ENCODE data around the gene AUH. TPM values are rescaled to one million over a fixed set of nuclear protein-coding genes. Genes with fewer than 3 reads are reported as not detected.

Gene AUH
- polyA plus RNA-seq, 1 donor = 15.0 TPM

DNA sequence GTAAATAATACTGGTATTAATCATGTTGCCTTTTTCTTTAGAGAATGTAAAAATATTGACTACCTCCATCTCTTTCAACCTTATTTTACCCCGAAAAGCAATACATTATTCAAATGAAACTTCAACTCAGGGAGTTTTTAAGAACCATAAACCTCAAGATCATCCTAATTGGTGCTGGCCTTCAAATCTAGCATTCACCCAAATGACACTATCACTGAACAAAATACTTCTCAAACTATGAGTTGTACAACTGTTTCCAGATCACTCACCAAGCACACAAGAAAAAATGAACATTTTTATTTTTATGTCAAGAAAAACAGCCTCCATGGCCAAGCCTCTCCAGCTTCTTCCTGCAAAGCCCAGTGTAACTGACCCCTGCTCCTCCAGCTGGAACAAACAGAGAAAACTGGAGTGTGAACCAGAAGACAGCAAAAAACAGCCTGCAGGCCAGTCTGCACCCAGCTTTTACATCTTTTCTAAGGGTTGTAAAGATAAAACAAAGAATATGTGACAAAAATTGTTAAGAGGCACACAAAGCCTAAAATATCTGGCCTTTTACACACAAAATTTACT lies 21.2 kb downstream of the AUH start:
- DNase-seq (ENCODE audit: low read depth) = no peak

DNA sequence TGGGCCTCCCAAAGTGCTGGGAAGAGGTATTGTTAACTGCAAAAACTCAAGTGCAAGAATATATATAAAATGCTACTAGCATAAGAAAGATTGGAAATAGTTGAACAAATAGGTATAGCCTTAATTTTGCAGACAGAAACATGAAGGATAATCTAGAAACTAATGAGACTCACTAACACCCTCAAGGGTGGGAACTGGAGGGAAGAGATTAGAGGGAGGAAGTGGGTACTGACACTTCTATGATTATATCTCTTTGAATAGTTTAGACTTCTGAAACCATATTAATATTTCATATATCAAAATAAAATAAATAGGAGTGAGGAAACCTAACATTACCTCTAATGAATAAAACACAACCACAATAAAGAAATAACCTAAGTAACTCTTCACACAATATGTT lies 23.0 kb downstream of the AUH start:
- no peak for DNase-seq (ENCODE audit: low read depth)

DNA sequence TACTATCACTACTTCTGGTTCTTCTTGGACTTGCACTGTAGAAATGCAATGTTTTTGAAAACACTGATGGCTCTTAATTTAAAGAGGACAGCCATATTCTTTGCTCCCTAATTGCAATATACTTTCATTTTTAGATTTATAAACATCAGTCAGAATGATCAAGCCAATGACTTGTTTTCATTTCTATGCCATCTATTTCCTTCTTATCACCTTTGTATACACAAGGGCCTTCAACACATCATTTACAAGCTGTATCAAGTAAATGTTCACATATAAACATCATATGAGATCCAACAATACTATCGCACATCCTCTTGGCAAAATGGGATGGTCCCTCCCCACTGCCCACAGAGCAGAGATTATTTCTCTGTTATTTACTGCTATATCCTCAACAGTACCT lies 24.9 kb downstream of the AUH start:
- DNase-seq (ENCODE audit: low read depth) = no peak

DNA sequence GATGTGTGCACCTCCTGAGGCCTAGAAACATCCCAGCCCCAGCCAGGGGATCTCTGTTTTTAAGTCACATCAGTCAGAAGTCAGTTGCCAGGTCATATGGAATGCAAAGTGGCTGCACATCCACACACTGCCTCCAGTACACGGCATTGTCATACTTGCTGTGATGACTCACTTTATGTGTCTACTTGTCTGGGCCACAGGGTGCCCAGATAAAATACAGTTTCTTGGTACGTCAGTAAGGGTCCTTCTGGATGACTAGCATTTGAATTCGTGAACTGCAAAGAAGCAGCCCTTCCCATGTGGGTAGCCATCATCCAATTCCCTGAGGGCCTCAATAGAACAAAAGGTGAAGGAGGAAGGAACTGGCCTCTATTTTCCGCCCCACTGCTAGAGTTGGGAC lies 27.7 kb downstream of the AUH start:
- DNase-seq (ENCODE audit: low read depth) = no peak

DNA sequence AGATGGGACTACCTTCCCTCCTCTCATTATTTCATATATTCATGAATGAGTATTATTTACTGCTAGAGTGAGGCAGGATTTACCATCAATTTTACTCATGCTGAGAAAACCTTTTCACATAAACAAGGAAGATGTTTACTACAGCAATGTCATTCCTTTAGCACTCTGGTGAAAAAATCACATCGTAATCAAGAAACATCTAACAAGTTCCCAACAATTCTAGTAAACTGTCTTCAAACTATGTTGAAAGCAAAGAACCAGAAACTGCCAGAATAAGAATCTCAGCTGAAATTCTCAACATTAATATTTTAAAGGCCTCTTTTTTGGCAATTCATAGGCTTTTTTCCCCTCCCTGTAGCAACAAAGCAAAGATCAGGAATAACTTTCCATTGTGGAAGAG lies 28.2 kb downstream of the AUH start:
- no peak for DNase-seq (ENCODE audit: low read depth)

DNA sequence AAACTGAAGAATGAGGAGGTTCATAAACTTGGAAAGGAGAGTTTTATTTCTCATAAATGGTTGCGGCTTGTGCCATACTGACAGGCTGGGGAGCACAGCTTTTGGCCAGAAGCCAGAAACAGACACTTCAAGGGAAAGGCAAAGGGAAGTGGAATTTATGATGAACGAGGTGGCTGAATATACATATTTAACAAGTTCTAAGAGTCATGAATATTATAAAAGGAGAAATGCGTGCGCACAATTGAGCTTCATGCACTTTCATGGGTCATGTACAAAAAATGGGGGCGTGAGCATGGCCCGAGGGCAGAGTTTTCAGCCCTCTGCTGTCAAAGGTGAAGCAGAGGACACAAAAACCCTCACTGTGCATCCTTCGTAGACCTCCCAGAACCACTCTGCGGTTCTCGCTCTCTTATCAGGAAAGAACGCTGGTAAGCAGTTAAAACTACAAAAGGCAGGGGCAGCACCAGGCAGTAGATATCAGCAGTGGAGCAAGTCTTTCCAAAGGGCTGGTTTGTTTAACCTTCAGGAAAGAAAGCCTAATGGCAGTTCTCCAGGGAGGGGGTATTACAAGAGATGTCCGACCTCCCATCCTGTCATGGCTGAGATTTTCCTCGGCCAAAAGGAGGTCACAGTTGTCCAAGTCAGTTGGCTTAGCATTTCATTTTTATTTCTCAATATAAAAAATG lies 29.0 kb downstream of the AUH start:
- DNase-seq (ENCODE audit: low read depth) = no peak

DNA sequence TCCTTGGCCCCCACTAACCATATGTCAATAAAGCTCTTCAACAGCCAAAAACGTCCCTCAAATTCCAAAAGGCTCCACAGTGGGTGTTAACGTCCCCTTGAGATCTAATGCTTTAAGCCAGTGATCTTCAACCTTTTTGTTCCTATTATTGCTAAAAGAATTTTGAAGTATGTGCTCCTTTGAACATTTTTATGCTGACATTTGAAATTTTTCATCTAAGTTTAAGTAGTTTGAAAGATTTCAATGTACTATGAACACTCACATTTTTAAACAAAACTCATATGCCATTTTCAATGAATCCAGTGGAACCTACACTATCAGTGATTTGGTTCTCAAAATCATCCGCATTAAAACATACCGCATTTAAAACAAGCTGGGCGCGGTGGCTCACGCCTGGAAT lies 29.9 kb downstream of the AUH start:
- DNase-seq (ENCODE audit: low read depth) = no peak

DNA sequence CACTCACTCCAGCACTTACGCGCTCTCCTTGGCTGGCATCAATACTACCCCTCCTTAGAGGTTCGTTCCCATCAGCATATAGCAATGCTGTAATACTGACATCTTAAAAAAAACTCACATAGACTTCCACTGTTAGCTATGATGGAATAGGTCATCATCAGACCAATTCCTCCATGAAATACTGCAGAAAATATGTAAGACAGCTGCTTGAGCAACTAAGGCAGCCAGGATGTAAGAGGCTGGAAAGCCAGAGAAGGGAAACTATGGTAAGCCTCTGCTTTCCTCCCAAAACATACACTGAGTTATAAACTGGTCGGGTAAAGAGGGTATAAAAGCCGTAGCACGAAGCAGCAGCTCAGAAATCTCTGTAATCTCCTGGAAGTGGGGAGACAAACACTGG lies 33.5 kb downstream of the AUH start:
- no peak for DNase-seq (ENCODE audit: low read depth)

DNA sequence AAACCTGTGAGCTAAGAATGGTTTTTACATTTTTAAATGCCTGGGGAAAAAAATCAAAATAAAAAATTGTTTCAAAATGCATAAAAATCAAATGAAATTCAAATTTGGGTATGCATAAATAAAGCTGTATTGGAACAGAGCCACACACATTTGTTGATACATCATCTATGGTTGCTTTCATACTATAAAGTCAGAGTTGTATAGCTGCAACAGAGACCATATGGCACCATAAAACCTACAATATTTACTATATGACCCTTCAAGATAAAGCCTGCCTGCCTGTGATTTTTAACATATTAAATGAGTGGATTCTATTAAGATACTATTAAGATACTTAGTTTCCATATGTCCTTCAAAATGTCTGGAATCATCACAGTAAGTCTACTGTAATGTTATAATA lies 40.0 kb downstream of the AUH start:
- DNase-seq (ENCODE audit: low read depth) = no peak

DNA sequence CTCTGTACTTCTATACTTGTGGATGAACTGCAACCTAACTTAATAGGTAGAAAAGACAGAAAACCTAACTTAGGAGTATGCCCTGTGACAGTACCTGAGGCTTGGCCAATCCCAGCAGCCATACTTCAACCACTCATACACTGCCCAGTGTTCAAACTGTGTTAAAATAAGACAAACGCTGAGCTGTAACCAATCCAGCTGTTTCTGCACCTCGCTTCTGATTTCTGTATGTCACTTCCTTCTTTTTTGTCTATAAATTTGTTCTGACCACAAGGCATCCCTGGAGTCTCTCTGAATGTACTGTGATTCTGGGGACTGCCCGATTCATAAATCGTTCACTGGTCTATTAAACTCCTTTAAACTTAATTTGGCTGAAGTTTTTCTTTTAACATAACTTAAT lies 41.4 kb downstream of the AUH start:
- DNase-seq (ENCODE audit: low read depth) = no peak

DNA sequence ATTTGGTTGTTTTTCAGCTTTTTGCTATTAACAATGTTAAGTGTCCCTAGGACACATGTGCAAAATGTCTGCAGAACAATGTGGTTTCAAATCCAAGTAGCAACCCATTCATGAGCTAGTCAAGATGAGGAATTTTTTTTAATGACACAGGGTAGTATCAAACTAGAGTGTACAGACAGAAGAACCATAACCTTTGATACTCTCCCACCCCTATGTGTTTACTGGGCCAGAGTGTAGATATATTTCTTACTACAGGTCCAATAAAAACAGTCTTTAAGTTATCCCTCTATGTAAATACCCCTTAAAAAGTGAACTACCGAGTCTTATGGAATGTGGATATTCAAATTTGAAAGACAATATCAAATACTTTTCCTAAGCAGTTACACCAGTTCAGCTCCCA lies 45.6 kb downstream of the AUH start:
- no peak for DNase-seq (ENCODE audit: low read depth)

DNA sequence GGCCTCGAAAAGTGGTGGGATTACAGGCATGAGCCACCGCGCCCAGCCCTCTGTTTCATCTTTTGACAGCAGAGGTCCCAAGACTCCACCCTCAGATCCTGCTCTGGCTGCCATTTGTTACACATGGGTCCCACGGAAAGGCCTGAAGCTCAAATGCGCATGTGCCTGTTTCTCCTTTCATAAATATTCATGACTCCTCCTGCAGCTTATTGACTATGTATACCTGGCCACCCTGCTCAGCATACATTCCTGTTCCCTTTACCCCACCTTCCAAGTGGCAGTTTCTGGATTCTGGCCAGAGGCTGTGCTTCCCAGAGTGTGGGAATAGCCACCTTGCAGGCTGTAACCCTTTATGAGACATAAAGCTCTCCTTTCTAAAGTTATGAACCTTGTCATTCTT lies 46.5 kb downstream of the AUH start:
- no peak for DNase-seq (ENCODE audit: low read depth)

DNA sequence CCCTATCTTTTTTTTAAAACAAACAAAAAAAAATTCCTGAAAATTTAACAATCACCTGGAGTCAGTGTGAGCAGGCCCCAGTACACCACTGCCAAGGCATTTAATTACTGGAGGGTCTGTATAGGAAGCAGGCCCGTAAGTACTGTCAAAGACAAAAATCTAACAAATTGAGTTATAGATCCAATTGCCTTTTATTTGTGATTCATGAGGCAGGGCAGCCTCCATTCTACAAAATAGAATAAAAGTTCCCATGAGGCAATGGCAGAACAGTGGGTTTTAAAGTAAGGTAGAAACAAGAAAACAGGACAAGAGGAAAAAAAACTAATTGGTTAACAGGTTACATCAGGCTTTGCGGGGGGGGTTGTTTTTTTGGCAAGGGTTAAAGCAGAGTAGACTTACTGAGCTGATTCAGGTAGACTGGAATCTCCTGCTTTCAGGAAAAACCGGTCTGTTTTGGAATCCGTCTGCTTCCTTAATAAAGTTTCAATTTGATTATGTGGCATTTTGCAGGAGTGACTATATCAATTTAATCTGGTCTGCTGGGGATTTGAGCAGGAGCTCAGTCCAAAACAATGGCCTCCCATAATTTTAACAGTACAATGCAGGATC lies 48.9 kb downstream of the AUH start:
- DNase-seq (ENCODE audit: low read depth) = no peak

DNA sequence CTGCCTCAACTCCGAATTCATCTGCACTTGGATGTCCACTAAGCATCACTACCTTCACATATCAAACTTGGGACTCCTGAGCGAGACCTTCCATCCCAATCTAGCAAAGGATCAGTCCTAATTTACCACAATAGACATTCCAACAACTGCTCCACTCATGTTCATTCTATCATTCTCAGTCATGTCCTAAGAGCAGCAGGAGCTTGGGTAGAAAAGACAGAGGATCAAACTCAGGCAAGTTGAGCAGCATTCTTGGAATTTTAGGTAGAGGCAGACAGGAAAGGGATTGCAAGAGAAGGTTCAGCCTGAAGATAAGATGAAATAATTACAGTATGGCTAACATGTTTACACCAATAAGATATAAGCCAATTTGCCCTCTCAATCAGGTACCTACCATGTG lies 51.7 kb downstream of the AUH start:
- no peak for DNase-seq (ENCODE audit: low read depth)

DNA sequence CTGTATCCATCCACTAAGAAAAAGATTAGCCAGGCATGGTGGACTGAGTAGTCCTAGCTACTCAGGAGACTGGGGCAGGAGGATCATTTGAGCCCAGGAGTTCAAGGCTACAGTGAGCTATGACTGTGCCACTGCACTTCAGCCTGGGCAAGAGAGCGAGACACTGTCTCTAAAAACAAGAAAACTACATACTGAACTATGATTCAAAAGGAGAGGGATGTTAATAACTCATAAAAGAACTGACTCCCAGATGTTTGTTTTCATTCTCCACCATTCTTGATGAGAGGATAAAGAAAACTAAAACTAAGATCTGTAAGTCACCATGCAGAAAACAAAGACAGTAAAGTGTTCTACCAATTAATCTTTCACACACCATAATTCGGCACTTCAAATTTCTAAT lies 53.5 kb downstream of the AUH start:
- no peak for DNase-seq (ENCODE audit: low read depth)

DNA sequence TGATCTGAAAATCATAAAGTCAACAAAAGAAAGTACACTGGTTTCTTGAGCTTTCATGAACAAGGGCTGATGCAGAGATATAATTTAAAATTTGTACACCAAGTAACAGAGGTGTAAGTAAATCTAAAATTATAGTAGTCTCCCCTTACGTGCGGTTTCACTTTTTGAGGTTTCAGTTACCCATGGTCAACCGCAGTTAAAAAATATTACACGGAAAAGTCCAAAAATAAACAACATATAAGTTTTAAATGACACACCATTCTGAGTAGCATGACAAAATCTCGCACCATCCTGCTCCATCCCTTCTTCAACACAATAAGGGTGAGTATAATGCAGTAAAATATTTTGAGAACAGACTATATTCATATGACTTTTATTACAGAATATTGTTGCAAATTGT lies 54.4 kb downstream of the AUH start:
- no peak for DNase-seq (ENCODE audit: low read depth)

DNA sequence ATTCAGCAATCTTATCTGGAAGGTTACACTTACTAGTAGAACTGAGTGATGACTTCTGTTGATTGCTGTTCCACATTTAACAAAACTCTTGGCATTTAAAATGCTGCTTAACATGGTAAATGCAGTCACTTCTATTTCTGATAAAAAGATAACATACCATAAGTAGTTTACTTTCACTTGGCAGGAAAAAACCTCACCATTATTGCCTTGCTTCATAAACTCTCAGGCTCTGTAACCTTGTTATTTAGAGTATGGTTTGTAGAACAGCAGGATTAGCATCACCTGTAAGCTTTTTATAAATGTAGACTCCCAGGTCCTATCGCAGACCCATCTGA lies 55.5 kb downstream of the AUH start:
- no peak for DNase-seq (ENCODE audit: low read depth)

DNA sequence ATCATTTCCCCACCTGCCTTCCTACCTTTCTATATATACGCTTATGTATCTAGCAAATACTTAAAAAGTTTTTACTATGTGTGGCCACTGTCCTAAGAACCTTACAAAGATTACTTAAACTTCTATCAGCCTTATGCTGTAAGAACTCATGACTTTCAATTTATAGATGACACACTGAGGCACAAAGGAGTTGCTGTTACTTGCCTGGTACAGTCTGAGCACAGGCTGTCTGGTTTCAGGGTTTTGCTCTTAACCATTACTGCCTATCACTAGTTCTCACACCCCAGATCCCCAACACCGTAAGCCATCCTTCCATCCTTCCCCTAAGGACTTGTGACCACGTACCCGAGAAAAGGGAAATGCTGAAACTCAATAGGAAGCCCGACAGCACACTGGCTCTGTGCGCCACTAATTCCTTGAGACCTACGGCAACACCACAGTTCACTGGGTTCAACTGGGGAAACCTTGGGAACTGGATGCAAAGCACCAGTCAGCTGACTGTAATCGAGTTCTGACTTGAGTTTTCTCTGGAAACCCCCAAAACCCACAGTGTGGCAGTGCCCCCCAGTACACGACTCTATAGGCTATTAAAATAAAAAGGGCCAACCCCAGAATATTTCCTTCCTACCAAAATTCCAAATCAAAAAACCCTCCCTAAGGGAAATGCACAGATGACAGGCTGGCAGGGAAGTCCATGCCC lies 56.0 kb downstream of the AUH start:
- no peak for DNase-seq (ENCODE audit: low read depth)

DNA sequence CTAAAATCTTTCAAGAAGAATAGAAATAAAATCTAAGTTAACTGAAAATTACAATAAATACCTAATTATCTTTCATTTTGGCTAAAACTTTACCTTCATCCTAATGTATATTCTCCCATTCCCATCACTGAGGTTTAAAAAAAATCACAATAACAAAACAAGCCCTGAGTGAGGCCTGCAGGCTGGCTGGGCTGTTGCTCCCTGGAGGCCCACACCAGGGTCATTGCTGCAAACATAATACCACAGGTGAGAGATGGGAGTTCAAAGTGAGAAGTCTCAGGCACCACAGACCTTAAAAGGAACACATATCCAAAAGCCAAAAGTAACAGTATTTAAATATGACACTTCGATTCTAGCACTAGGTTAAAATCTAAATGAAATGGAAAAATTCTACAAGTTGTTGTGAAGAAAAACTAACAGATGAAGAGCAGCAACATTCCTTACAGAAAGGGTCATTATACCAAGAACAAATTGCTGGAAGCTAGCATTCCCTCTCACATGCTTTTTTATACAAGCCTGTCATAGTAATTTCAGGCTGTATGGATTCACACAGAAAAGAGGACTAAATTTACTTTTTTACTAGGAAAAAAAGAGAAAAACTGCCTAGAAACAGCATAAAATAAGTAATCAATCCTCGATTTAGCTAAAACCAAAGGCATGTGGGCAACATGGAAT lies 57.8 kb downstream of the AUH start:
- DNase-seq (ENCODE audit: low read depth) = no peak

DNA sequence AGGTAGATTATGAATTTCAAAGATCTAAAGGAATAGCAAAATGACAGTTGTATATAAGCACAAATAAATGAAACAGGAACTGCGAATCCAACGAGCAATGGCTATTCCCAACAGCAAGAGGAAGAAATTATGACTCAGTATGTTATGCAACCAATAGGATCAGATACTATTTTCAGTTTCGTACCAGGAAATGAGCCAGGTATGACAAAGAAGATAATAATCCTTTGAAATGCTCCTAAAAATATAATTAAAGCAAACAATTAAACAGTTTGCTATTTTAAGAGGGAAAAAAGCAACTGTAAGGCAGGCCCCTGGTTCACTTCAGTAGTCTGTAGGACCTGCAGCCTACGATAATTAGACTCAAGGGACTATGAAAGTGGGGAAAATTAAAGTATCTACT lies 58.9 kb downstream of the AUH start:
- DNase-seq (ENCODE audit: low read depth) = no peak

DNA sequence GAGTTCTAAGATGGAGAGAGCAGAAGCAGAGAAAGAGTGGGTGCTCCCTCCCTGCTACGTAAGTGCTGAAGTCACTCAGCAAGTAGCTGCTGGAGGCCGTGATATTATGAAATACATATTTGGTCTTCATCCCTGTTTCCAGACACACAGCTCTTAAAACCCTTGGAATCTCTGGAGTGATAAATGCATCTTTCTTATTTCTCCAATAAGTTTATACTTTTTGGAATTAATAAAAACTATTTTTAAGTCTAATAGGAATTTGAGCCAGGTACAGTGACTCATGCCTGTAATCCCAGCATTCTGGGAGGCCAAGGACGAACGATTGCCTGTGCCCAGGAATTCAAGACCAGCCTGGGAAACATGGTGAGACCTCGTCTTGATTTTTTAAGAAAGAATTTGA lies 60.6 kb downstream of the AUH start:
- DNase-seq (ENCODE audit: low read depth) = no peak

DNA sequence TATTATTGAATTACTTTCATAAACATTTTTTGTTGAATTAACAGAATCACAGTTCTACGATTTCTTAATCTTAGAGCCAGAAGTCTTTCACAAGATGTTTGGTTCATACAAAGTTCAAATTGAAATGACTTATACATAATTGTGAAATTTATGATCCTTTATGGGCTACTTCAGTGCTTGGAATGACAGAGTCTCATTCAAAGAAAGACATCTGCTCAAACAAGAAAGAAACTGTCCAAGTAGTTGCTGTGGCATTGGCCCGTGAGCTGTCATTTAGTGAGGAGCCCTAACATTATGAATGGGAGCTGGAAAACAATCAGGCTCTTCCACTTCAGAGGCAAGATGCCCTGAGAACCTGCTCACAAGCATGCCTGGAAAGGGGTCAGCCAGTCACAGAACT lies 63.4 kb downstream of the AUH start:
- no peak for DNase-seq (ENCODE audit: low read depth)

DNA sequence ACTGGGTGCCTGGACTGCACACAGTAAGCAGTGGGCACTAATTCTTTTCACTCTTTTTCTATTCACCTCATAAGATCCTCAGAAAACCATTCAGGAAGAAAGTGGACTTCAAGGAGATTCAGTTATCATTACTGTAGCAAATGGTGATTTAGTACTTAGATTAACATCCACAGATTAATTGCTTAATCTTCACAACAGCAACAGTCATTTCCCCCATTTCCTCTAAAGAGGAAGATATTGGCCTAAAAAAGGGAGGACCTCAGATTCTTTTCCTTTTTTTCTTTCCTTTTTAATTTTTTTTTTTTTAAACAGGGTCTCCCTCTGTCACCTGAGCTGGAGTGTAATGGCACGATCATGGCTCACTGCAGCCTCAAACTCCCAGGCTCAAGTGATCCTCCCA lies 64.4 kb downstream of the AUH start:
- no peak for DNase-seq (ENCODE audit: low read depth)

Measured in forelimb muscle (tissue), 1 donor.